Gastrocnemius medialis (tissue), 4 donors: Measurements from ENCODE around the gene CAPN2.

Experiments used
- CTCF ChIP-seq, 5 experiments: fragments of 450-650 bp in 3 of 5; fragments of 200-600 bp in 2 of 5; sonication (generic) in 2 of 5; IDR thresholded peaks in 4 of 5; conservative IDR thresholded peaks in 1 of 5; 1 replicate in 4 of 5; 2 replicates in 1 of 5; pipeline ENCODE4 v1.5.1; 2016 to 2019; ENCODE audit warnings: antibody characterized with exemption in 5 of 5, mild to moderate bottlenecking in 3 of 5, moderate library complexity in 3 of 5
- POLR2A ChIP-seq, 2 donors: fragments of 450-650 bp; IDR thresholded peaks; one replicate each; pipeline ENCODE4 v1.6.1; 2017; ENCODE audit warnings: antibody characterized with exemption in 2 of 2, mild to moderate bottlenecking in 2 of 2, moderate library complexity in 2 of 2

DNA sequence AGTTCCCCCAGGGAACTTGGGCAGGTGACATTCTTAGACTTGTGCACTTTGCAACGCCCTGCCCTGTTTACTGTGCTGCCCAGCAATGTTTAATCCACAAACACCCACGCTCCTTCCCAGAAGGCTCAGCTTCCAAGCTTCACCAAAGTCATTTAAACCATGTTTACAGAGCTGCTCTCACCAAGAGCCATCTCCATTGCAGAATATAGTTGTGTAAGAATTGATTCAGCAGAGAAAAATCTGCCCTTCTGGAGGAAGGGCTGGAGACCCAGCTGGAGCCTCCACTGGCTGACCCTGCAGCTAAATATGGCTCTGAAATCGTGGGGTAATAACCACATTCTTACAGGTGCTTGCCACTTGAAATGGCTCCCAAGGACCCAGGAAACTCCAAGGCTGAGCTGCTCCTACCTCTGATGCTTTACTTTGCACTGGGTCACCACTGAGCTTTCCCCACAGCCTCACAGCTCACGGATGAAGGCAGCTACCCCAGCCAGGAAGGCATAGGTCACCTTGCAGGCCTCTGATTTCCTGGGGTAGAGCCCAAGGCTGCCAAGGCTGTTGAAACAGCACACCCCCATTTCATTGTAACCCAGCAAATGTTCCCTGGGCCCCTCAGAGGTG, 8.7 kb downstream of the CAPN2 start:
- TF ChIP-seq CTCF (IDR thresholded peaks at IDR 0.05 in 4 of 5, conservative IDR thresholded peaks at IDR 0.05 in 1 of 5) (no peak), POLR2A (IDR thresholded peaks at IDR 0.05) (no peak)
